PC-9 (cell line): Measurements from ENCODE around the gene FALEC.

Source experiments
- EZH2 ChIP-seq: fragments of 200-600 bp; sonication (generic); IDR thresholded peaks from 2 replicates; pipeline ENCODE4 v1.8.0; 2017; ENCODE audit warnings: antibody characterized with exemption, low read depth
- TF ChIP-seq, protein P1 (sequence below): fragments of 200-600 bp; sonication (generic); conservative IDR thresholded peaks from 2 replicates; pipeline ENCODE4 v1.6.1; 2017; ENCODE audit warnings: mixed run types, antibody characterized with exemption, mild to moderate bottlenecking, moderate library complexity

DNA sequence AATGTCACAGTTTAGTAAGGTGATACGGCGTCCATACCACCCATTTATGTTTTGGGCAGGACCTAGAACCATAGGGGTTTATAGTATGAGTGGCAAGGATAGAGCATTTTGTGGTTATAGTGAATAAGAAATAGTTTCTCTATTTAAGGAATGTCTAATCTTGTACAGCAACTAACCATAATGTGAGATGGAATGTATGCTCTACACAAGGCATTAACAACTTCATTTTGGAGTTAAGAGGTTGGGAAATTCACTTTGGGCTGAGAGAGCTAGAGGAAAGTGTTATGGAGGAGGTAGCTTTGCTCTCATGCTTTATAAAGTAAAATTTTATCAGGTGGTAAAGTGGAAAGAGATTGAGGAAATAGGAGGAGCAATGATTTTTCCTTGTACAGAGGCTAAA lies 66.8 kb downstream of the FALEC start:
- TF ChIP-seq, protein P1, sequence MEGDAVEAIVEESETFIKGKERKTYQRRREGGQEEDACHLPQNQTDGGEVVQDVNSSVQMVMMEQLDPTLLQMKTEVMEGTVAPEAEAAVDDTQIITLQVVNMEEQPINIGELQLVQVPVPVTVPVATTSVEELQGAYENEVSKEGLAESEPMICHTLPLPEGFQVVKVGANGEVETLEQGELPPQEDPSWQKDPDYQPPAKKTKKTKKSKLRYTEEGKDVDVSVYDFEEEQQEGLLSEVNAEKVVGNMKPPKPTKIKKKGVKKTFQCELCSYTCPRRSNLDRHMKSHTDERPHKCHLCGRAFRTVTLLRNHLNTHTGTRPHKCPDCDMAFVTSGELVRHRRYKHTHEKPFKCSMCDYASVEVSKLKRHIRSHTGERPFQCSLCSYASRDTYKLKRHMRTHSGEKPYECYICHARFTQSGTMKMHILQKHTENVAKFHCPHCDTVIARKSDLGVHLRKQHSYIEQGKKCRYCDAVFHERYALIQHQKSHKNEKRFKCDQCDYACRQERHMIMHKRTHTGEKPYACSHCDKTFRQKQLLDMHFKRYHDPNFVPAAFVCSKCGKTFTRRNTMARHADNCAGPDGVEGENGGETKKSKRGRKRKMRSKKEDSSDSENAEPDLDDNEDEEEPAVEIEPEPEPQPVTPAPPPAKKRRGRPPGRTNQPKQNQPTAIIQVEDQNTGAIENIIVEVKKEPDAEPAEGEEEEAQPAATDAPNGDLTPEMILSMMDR: no peak
- TF ChIP-seq EZH2: no peak
